ENCODE results near the gene TIAM2. TPM values are rescaled to one million over a fixed set of nuclear protein-coding genes. Genes with fewer than 3 reads are reported as not detected.

The TIAM2 gene
- total and polyA plus RNA-seq, 2 donors (not counting 3 experiments of a cell fraction or from before 2014, with no cell fraction given) = 9.6 to 18.5 TPM

DNA sequence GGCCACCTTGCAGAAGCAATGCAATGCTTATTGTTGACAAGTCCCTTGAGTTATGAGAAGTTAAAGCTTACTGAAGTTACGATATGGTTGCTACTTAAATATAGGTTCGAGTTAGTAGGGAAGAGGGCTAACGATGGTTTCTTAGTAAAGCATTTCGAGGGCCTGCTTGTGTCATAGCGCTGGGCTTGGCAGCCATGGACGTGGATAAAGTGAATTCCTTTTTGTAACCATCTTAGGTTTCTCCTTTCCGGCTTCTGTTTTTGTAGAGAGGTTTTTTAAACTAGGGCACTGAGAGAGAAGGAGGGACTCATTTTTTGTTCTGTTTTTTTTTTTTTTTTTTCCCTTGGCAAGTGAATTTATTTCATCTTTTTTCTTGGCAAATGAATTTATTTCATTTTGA is 27.6 kb downstream of the TIAM2 start:
- Histone ChIP-seq H3K9ac (replicated peaks; ENCODE audit: extremely low read depth, insufficient read depth, low read length) (no peak overlapping the region), H3K4me2 (ENCODE audit: insufficient read depth, low read length) (no peak overlapping the region), H3K9me1 (replicated peaks; ENCODE audit: control insufficient read depth, extremely low read depth, insufficient read depth, low read length) (no peaks in the 10 kb centered on the region), H3K27ac (ENCODE audit: insufficient read depth, low read depth, low read length) (no peak overlapping the region), H3K9me3 (replicated peaks; ENCODE audit: control insufficient read depth, insufficient read depth, low read length) (no peaks in the 10 kb centered on the region), H3K27me3 (ENCODE audit: control insufficient read depth in 2 of 2, insufficient read depth in 2 of 2, low read length in 2 of 2) (no peaks in the 10 kb centered on the region), H2AFZ (ENCODE audit: low read depth, low read length) (no peak overlapping the region), H3K79me2 (ENCODE audit: control insufficient read depth, insufficient read depth, low read length) (no peaks in the 10 kb centered on the region), H3K4me3 (replicated peaks in 1 of 3; ENCODE audit: insufficient read depth in 1 of 3, low read depth in 1 of 3, low read length in 3 of 3) (no peak overlapping the region), H3K36me3 (ENCODE audit: control insufficient read depth in 2 of 2, extremely low read depth in 1 of 2, insufficient read depth in 2 of 2, low read length in 2 of 2) (no peaks in the 10 kb centered on the region), H3K4me1 (ENCODE audit: control insufficient read depth, extremely low read depth, insufficient read depth, low read length) (peaks cover 12% of the 10 kb centered on the region), H4K20me1 (replicated peaks; ENCODE audit: control insufficient read depth, extremely low read depth, insufficient read depth, low read length) (no peaks in the 10 kb centered on the region)
- FAIRE-seq (no peak), DNase-seq (ENCODE audit: low read depth, low spot score) (no peak)
- TF ChIP-seq EZH2 (IDR thresholded peaks at IDR 0.05; ENCODE audit: borderline replicate concordance, low read depth, low read length, severe bottlenecking) (no peak), MYC (IDR thresholded peaks at IDR 0.05; ENCODE audit: low read depth, low read length) (no peak)
- CTCF ChIA-PET = interaction anchor here (1.2 kb wide), 1 partner anchor 12 kb away, joined by 3 read pairs; no protein-coding TSS in a partner anchor
- POLR2A ChIA-PET = no interaction called here
- intact Hi-C loops (cut with micrococcal nuclease) = no loop called here
- BruUV-seq (replicated peaks) = no TSS peak
- dilution Hi-C loops (cut with MboI; ENCODE audit: extremely low pct_ligation_motif_present, low sequenced_read_pairs) = no loop called here

DNA sequence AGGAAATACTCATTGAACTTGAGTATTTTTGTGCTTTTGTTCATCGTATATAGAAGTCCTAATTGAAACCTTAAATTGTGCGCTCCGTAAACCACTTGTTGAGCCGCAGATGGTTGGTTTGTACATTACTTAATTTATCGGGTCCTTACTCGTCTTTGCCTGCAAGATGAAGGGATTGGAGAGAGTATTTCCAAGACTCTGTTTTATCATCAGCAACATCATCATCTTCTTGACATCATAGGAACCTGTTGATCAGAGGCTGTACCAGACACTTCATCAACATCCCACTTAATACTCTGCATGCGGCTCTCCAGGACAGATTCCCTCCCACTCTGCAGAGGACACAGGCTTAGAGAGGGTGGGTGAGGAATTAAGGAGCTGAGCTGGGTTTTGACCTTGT is 28.6 kb downstream of the TIAM2 start:
- dilution Hi-C loops (cut with MboI; ENCODE audit: extremely low pct_ligation_motif_present, low sequenced_read_pairs) = no loop called here
- no peak overlapping the region for H3K4me2 ChIP-seq (ENCODE audit: insufficient read depth, low read length)

More for the DNA sequence above, 28.6 kb downstream of the TIAM2 start:
- no peaks in the 10 kb centered on the region for H4K20me1 ChIP-seq (replicated peaks; ENCODE audit: control insufficient read depth, extremely low read depth, insufficient read depth, low read length)
- H3K4me3 ChIP-seq (replicated peaks in 1 of 3; ENCODE audit: insufficient read depth in 1 of 3, low read depth in 1 of 3, low read length in 3 of 3) = no peak overlapping the region
- H3K27ac ChIP-seq (ENCODE audit: insufficient read depth, low read depth, low read length) = no peak overlapping the region
- H3K36me3 ChIP-seq (ENCODE audit: control insufficient read depth in 2 of 2, extremely low read depth in 1 of 2, insufficient read depth in 2 of 2, low read length in 2 of 2) = no peaks in the 10 kb centered on the region
- no peaks in the 10 kb centered on the region for H3K27me3 ChIP-seq (ENCODE audit: control insufficient read depth in 2 of 2, insufficient read depth in 2 of 2, low read length in 2 of 2)
- H2AFZ ChIP-seq (ENCODE audit: low read depth, low read length) = no peak overlapping the region
- peaks cover 12% of the 10 kb centered on the region for H3K4me1 ChIP-seq (ENCODE audit: control insufficient read depth, extremely low read depth, insufficient read depth, low read length)
- no peak for DNase-seq (ENCODE audit: low read depth, low spot score)
- intact Hi-C loops (cut with micrococcal nuclease) = no loop called here
- POLR2A ChIA-PET = no interaction called here
- BruUV-seq (replicated peaks) = no TSS peak
- CTCF ChIA-PET = interaction anchor here (1.0 to 1.1 kb wide), 3 partner anchors 17 to 71 kb away, joined by 3 to 5 read pairs (median 4); no protein-coding TSS in a partner anchor
- no peak for FAIRE-seq
- H3K9ac ChIP-seq (replicated peaks; ENCODE audit: extremely low read depth, insufficient read depth, low read length) = no peak overlapping the region
- no peak for TF ChIP-seq GATA2 (IDR thresholded peaks at IDR 0.05; ENCODE audit: insufficient read depth, insufficient read length, low read depth, low read length)
- no peak for TF ChIP-seq EZH2 (IDR thresholded peaks at IDR 0.05; ENCODE audit: borderline replicate concordance, low read depth, low read length, severe bottlenecking)
- no peak for TF ChIP-seq POLR2AphosphoS5 (IDR thresholded peaks at IDR 0.05; ENCODE audit: insufficient read depth, low read depth, low read length)
- TF ChIP-seq, protein P1, sequence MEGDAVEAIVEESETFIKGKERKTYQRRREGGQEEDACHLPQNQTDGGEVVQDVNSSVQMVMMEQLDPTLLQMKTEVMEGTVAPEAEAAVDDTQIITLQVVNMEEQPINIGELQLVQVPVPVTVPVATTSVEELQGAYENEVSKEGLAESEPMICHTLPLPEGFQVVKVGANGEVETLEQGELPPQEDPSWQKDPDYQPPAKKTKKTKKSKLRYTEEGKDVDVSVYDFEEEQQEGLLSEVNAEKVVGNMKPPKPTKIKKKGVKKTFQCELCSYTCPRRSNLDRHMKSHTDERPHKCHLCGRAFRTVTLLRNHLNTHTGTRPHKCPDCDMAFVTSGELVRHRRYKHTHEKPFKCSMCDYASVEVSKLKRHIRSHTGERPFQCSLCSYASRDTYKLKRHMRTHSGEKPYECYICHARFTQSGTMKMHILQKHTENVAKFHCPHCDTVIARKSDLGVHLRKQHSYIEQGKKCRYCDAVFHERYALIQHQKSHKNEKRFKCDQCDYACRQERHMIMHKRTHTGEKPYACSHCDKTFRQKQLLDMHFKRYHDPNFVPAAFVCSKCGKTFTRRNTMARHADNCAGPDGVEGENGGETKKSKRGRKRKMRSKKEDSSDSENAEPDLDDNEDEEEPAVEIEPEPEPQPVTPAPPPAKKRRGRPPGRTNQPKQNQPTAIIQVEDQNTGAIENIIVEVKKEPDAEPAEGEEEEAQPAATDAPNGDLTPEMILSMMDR (IDR thresholded peaks at IDR 0.05; ENCODE audit: extremely low read depth in 1 of 2, insufficient read depth in 1 of 2, low read depth in 1 of 2, low read length in 2 of 2) = no peak
- no peak for TF ChIP-seq FOS (IDR thresholded peaks at IDR 0.05; ENCODE audit: borderline replicate concordance, insufficient read depth, low read length)
- TF ChIP-seq, protein P2, sequence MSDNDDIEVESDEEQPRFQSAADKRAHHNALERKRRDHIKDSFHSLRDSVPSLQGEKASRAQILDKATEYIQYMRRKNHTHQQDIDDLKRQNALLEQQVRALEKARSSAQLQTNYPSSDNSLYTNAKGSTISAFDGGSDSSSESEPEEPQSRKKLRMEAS (IDR thresholded peaks at IDR 0.05; ENCODE audit: insufficient read depth, insufficient read length) = no peak
- no peak for TF ChIP-seq MYC (IDR thresholded peaks at IDR 0.05; ENCODE audit: low read depth, low read length)
- no peak for TF ChIP-seq POLR2A (IDR thresholded peaks at IDR 0.05; ENCODE audit: low read depth, low read length)
- no peak for TF ChIP-seq JUN (IDR thresholded peaks at IDR 0.05; ENCODE audit: borderline replicate concordance, insufficient read depth, insufficient read length, low read depth)
- no peaks in the 10 kb centered on the region for H3K9me1 ChIP-seq (replicated peaks; ENCODE audit: control insufficient read depth, extremely low read depth, insufficient read depth, low read length)
- no peaks in the 10 kb centered on the region for H3K9me3 ChIP-seq (replicated peaks; ENCODE audit: control insufficient read depth, insufficient read depth, low read length)
- H3K79me2 ChIP-seq (ENCODE audit: control insufficient read depth, insufficient read depth, low read length) = no peaks in the 10 kb centered on the region

Measured in endothelial cell of umbilical vein (primary cell).